Measurements from ENCODE around the gene MED25.

GRCh38 chr19:49779731-49780555 is 38.1 kb upstream of the MED25 start:
- TF ChIP-seq POLR2A (IDR thresholded peaks at IDR 0.05; ENCODE audit: low read depth, low read length) (no peak), POLR2AphosphoS5 (IDR thresholded peaks at IDR 0.05; ENCODE audit: low read depth, low read length) (no peak), PAX5 (IDR thresholded peaks at IDR 0.05; ENCODE audit: insufficient read depth, low read length, severe bottlenecking) (no peak), POU2F2 (IDR thresholded peaks at IDR 0.05; ENCODE audit: low read depth, low read length) (no peak)
